ENCODE measurements around the gene INSIG1. TPM values are rescaled to one million over a fixed set of nuclear protein-coding genes. Genes with fewer than 3 reads are reported as not detected.

INSIG1 gene
- total RNA-seq, 1 donor from 2014 or later = 21.8 TPM

DNA sequence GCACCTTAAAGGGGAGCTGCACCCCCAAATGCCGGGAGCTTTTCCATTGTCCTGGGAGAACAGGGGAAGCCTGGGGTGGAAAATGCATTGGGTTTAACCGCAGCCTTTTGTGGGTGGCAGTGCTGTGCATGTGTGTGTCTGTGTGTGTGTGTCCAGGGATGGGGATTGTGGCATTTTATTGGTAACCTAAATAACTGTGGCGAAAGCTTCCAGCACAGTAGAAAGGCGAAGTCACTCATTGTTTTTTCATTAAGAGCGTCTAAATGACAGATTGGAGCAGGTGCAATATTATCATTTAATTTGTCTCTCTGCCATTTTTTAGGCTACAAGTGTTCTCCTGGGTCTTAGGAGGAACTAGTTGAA lies 55.1 kb downstream of the INSIG1 start:
- H3K36me3 Mint-ChIP-seq (ENCODE audit: unreplicated experiment) = no peaks in the 10 kb centered on the region
- H3K27ac Mint-ChIP-seq (ENCODE audit: unreplicated experiment) = no peak overlapping the region
- no peak overlapping the region for H3K4me3 Mint-ChIP-seq (ENCODE audit: unreplicated experiment)
- no peaks in the 10 kb centered on the region for H3K9me3 Mint-ChIP-seq (ENCODE audit: unreplicated experiment)
- TF ChIP-seq, protein P1, sequence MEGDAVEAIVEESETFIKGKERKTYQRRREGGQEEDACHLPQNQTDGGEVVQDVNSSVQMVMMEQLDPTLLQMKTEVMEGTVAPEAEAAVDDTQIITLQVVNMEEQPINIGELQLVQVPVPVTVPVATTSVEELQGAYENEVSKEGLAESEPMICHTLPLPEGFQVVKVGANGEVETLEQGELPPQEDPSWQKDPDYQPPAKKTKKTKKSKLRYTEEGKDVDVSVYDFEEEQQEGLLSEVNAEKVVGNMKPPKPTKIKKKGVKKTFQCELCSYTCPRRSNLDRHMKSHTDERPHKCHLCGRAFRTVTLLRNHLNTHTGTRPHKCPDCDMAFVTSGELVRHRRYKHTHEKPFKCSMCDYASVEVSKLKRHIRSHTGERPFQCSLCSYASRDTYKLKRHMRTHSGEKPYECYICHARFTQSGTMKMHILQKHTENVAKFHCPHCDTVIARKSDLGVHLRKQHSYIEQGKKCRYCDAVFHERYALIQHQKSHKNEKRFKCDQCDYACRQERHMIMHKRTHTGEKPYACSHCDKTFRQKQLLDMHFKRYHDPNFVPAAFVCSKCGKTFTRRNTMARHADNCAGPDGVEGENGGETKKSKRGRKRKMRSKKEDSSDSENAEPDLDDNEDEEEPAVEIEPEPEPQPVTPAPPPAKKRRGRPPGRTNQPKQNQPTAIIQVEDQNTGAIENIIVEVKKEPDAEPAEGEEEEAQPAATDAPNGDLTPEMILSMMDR (IDR thresholded peaks at IDR 0.05) = no peak
- peaks cover 14% of the 10 kb centered on the region for H3K27me3 Mint-ChIP-seq (ENCODE audit: unreplicated experiment)
- no peak for DNase-seq (ENCODE audit: extremely low spot score, unreplicated experiment)
- H3K4me1 Mint-ChIP-seq (ENCODE audit: unreplicated experiment) = no peaks in the 10 kb centered on the region

DNA sequence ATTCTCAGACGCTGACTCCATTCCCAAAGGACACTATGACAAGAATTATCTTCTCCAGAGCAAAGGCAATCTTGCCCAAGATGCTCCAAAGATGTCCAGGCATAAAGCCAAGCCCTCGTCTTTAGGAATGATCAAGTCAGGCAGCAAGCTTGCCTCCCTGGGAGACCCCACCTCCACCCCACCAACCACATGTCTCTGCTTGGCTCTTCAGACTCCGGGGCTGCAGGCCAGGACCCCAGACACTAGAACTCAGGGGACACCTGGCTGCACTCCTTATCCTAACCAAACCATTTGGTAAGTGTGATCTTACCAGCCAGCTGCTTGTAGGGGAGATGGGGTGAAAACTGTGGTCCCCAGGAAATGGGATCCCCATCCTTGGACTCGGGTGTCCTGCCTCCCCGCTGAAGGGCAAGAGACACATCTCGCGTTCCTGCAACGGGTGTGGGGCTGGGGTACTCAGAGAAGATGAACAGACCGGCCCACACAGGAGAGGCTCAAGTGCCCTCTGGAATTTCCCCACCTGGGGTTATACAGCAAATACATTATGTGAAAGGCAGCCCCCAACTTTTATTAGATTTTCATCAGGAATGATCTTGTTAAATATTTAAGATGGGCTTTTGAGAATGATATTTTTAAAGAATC lies 55.7 kb downstream of the INSIG1 start:
- no peaks in the 10 kb centered on the region for H3K4me1 Mint-ChIP-seq (ENCODE audit: unreplicated experiment)
- H3K27ac Mint-ChIP-seq (ENCODE audit: unreplicated experiment) = no peak overlapping the region
- no peaks in the 10 kb centered on the region for H3K36me3 Mint-ChIP-seq (ENCODE audit: unreplicated experiment)
- no peak for DNase-seq (ENCODE audit: extremely low spot score, unreplicated experiment)
- TF ChIP-seq, protein P1 (IDR thresholded peaks at IDR 0.05) = no peak
- peaks cover 20% of the 10 kb centered on the region for H3K27me3 Mint-ChIP-seq (ENCODE audit: unreplicated experiment)
- no peak overlapping the region for H3K4me3 Mint-ChIP-seq (ENCODE audit: unreplicated experiment)
- no peaks in the 10 kb centered on the region for H3K9me3 Mint-ChIP-seq (ENCODE audit: unreplicated experiment)

DNA sequence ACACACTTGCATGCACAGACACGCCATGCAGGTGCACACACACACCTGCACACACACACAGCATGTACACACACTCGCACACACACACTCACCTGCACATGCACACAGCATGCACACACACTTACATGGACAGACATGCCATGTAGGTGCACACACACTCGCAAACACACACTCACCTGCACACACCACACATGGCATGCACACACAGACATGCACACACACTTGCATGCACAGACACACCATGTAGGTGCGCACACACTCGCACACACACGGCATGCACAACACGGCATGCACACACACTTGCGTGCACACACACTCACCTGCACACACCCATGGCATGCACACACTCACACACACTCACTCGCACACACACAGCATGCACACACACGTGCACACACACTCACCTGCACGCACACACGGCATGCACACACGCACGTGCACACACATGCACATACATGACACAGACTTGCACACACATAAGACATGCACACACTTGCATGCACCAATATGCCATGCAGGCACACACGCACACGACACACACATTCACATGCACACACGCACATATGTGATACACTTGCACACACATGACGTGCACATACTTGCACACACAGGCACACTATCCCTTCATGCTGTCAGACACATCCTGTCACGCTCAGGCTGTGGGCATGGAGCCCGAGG lies 56.8 kb downstream of the INSIG1 start:
- Mint-ChIP-seq H3K4me3 (ENCODE audit: unreplicated experiment) (no peak overlapping the region), H3K36me3 (ENCODE audit: unreplicated experiment) (no peaks in the 10 kb centered on the region), H3K9me3 (ENCODE audit: unreplicated experiment) (no peaks in the 10 kb centered on the region), H3K27me3 (ENCODE audit: unreplicated experiment) (peaks cover 23% of the 10 kb centered on the region), H3K27ac (ENCODE audit: unreplicated experiment) (no peak overlapping the region), H3K4me1 (ENCODE audit: unreplicated experiment) (no peaks in the 10 kb centered on the region)
- no peak for DNase-seq (ENCODE audit: extremely low spot score, unreplicated experiment)
- TF ChIP-seq, protein P1 (IDR thresholded peaks at IDR 0.05) = no peak

DNA sequence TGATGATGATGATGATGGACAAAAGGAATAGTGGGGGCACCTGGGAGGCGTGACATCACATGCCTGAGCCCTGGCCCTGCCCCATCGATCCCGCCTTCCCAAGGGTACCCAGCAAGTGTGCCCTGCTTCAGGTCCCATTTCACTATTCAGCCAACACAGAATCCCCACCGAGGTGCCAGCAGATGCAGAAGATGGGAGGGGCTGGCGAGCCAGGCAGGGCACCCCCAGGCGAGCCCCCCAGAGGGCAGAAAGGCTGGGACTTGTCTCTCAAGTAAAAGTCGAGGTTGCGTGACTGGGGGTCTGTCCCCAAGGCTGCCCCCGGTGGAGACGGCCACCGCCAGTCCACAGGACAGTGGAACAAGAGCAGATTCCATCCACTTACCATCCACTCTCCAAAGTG lies 57.5 kb downstream of the INSIG1 start:
- Mint-ChIP-seq H3K27me3 (ENCODE audit: unreplicated experiment) (peaks cover 25% of the 10 kb centered on the region), H3K27ac (ENCODE audit: unreplicated experiment) (no peak overlapping the region), H3K4me1 (ENCODE audit: unreplicated experiment) (no peaks in the 10 kb centered on the region), H3K36me3 (ENCODE audit: unreplicated experiment) (no peaks in the 10 kb centered on the region), H3K9me3 (ENCODE audit: unreplicated experiment) (no peaks in the 10 kb centered on the region), H3K4me3 (ENCODE audit: unreplicated experiment) (no peak overlapping the region)
- TF ChIP-seq, protein P1 (IDR thresholded peaks at IDR 0.05) = no peak
- no peak for DNase-seq (ENCODE audit: extremely low spot score, unreplicated experiment)

DNA sequence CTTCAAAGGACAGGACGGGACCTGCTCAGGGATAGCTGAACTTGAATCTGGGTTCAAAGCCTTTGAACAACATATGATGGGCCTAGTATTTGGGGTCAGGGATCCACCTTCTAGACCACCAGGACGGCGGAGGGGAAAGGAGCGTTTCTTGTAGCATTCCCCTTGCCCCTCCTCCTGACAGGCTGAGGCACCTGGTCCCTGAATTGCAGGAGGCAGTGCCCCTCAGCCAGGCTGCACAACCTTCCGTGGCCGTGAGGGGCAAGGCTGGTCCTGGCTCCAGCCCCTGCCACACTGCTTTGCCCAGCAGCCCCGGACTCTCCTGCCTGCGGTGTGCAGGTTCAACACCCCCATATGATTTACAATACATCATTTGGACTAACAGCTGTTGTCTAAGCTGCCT lies 58.1 kb downstream of the INSIG1 start:
- TF ChIP-seq, protein P1 (IDR thresholded peaks at IDR 0.05) = no peak
- Mint-ChIP-seq H3K4me3 (ENCODE audit: unreplicated experiment) (no peak overlapping the region), H3K36me3 (ENCODE audit: unreplicated experiment) (no peaks in the 10 kb centered on the region), H3K27me3 (ENCODE audit: unreplicated experiment) (peaks cover 30% of the 10 kb centered on the region), H3K9me3 (ENCODE audit: unreplicated experiment) (no peaks in the 10 kb centered on the region), H3K27ac (ENCODE audit: unreplicated experiment) (no peak overlapping the region), H3K4me1 (ENCODE audit: unreplicated experiment) (no peaks in the 10 kb centered on the region)
- no peak for DNase-seq (ENCODE audit: extremely low spot score, unreplicated experiment)
